SH-SY5Y (cell line): ENCODE measurements around the gene LHX3.

Experiments
- GATA2 ChIP-seq: IDR thresholded peaks from 2 replicates; pipeline ENCODE4 v1.6.1; 2011; ENCODE audit warnings: mild to moderate bottlenecking, low read depth, low read length
- GATA3 ChIP-seq: IDR thresholded peaks from 2 replicates; pipeline ENCODE4 v1.6.1; 2011; ENCODE audit warnings: low read depth, mild to moderate bottlenecking, low read length, moderate library complexity

- TF ChIP-seq GATA2, result no peak
- TF ChIP-seq GATA3, result no peak
Observed at GRCh38 chr9:136156209-136157120, 48.5 kb downstream of the LHX3 start.
